Neural progenitor cell (in vitro differentiated cells): ENCODE results near the gene CTDSPL2. TPM values are rescaled to one million over a fixed set of nuclear protein-coding genes. Genes with fewer than 3 reads are reported as not detected.
"Not testable (repeated sequence)": the region's sequence is repeated elsewhere in the genome, so short reads cannot be mapped to it uniquely, and the experiment has no call there.

Experiments
- DNase-seq: peaks from one replicate; pipeline ENCODE4 v3.0.0-alpha.2; 2016; ENCODE audit warnings: low spot score
- H2AFZ ChIP-seq: fragments of 200-600 bp; sonication (generic); replicated peaks from 2 replicates; pipeline ENCODE4 v1.6.1; 2016; ENCODE audit warnings: antibody characterized with exemption
- H3F3A ChIP-seq: fragments of 200-600 bp; sonication (generic); 2 replicates; pipeline ENCODE4 v1.6.1; 2016; ENCODE audit warnings: antibody characterized with exemption, low read depth
- H3K27ac ChIP-seq: fragments of 200-600 bp; sonication (generic); 2 replicates; pipeline ENCODE4 v1.5.1; 2016; ENCODE audit warnings: mild to moderate bottlenecking
- H3K27me3 ChIP-seq: fragments of 200-600 bp; sonication (generic); 2 replicates; pipeline ENCODE4 v1.6.1; 2016; ENCODE audit warnings: mild to moderate bottlenecking, moderate library complexity
- H3K36me3 ChIP-seq: fragments of 200-600 bp; sonication (generic); 2 replicates; pipeline ENCODE4 v1.5.1; 2016
- H3K4me1 ChIP-seq: fragments of 200-600 bp; sonication (generic); 2 replicates; pipeline ENCODE4 v1.6.1; 2016; ENCODE audit warnings: mixed run types
- H3K4me2 ChIP-seq: fragments of 200-600 bp; sonication (generic); 2 replicates; pipeline ENCODE4 v1.6.1; 2016
- H3K4me3 ChIP-seq: fragments of 200-600 bp; sonication (generic); 2 replicates; pipeline ENCODE4 v1.5.1; 2016
- H3K79me2 ChIP-seq: fragments of 200-600 bp; sonication (generic); 2 replicates; pipeline ENCODE4 v1.6.1; 2016; ENCODE audit warnings: low read depth
- H3K9ac ChIP-seq: fragments of 200-600 bp; sonication (generic); 2 replicates; pipeline ENCODE4 v1.6.1; 2016
- H3K9me3 ChIP-seq: fragments of 200-600 bp; sonication (generic); 2 replicates; pipeline ENCODE4 v1.5.1; 2016; ENCODE audit warnings: low read depth
- H4K20me1 ChIP-seq: fragments of 200-600 bp; sonication (generic); 2 replicates; pipeline ENCODE4 v1.6.1; 2016; ENCODE audit warnings: low read depth
- H3K27ac Mint-ChIP-seq: 3 replicates; pipeline ENCODE4 v1.8.0; 2021; ENCODE audit warnings: mixed read lengths
- H3K27me3 Mint-ChIP-seq: 2 replicates; pipeline ENCODE4 v1.8.0; 2022; ENCODE audit warnings: low read depth, mild to moderate bottlenecking, inconsistent platforms, moderate library complexity, mixed read lengths; ENCODE audit not compliant: insufficient read depth
- H3K36me3 Mint-ChIP-seq: 3 replicates; pipeline ENCODE4 v1.8.0; 2021; ENCODE audit warnings: mixed read lengths
- H3K4me1 Mint-ChIP-seq: 3 replicates; pipeline ENCODE4 v1.8.0; 2021; ENCODE audit warnings: mixed read lengths
- H3K4me3 Mint-ChIP-seq: 3 replicates; pipeline ENCODE4 v1.8.0; 2021; ENCODE audit warnings: mild to moderate bottlenecking, moderate library complexity, mixed read lengths
- H3K9me3 Mint-ChIP-seq: 3 replicates; pipeline ENCODE4 v1.8.0; 2020; ENCODE audit warnings: mixed read lengths
- CTCF ChIP-seq: fragments of 200-600 bp; sonication (generic); IDR thresholded peaks from 2 replicates; pipeline ENCODE4 v1.5.1; 2017; ENCODE audit warnings: antibody characterized with exemption, mild to moderate bottlenecking
- EZH2 ChIP-seq: fragments of 200-600 bp; sonication (generic); IDR thresholded peaks from 2 replicates; pipeline ENCODE4 v1.6.1; 2017; ENCODE audit warnings: antibody characterized with exemption, mild to moderate bottlenecking, moderate library complexity
- EZH2phosphoT487 ChIP-seq: fragments of 200-600 bp; sonication (generic); IDR thresholded peaks from 2 replicates; pipeline ENCODE4 v1.6.1; 2017; ENCODE audit warnings: antibody characterized with exemption
- total RNA-seq: library from RNA; depleted of rRNA; stranded (reverse); fragments of >200 nt; gene quantifications from 2 replicates; pipeline ENCODE4 v1.2.3, GENCODE V29; 2015; ENCODE audit warnings: low replicate concordance

CTDSPL2 gene
- total RNA-seq, 1 donor from 2014 or later: 207 TPM

- H3K4me2 ChIP-seq: no peak overlapping the region
- Mint-ChIP-seq H3K27ac (no peak overlapping the region), H3K4me1 (no peaks in the 10 kb centered on the region), H3K4me3 (no peak overlapping the region), H3K9me3 (no peaks in the 10 kb centered on the region), H3K27me3 (peaks cover 3% of the 10 kb centered on the region), H3K36me3 (peaks cover 7% of the 10 kb centered on the region)
- TF ChIP-seq EZH2phosphoT487 (no peak), EZH2 (no peak), CTCF (no peak)
- no peak overlapping the region for H3K4me3 ChIP-seq
- H3K27ac ChIP-seq: peak overlapping the region; percentile 76
- H3F3A ChIP-seq: peaks cover 54% of the 10 kb centered on the region
- peaks cover 7% of the 10 kb centered on the region for H4K20me1 ChIP-seq
- H3K36me3 ChIP-seq: peaks cover 9% of the 10 kb centered on the region
- no peaks in the 10 kb centered on the region for H3K9me3 ChIP-seq
- no peak overlapping the region for H3K9ac ChIP-seq
- no peaks in the 10 kb centered on the region for H3K79me2 ChIP-seq
- no peak for DNase-seq
- H2AFZ ChIP-seq: no peak overlapping the region
- no peaks in the 10 kb centered on the region for H3K4me1 ChIP-seq
- H3K27me3 ChIP-seq: no peaks in the 10 kb centered on the region
These were observed 99.8 kb downstream of the CTDSPL2 start for GRCh38 chr15:44527241-44527640.

GRCh38 chr15:44529864-44530604, 102.6 kb downstream of the CTDSPL2 start:
- no peak overlapping the region for H3K4me3 Mint-ChIP-seq
- H3K36me3 Mint-ChIP-seq: peaks cover 5% of the 10 kb centered on the region
- H3K4me1 Mint-ChIP-seq: peaks cover 2% of the 10 kb centered on the region
- Histone ChIP-seq H3K27me3 (no peaks in the 10 kb centered on the region), H3K9ac (no peak overlapping the region), H3K4me3 (no peak overlapping the region), H3K4me2 (no peak overlapping the region), H3K36me3 (peaks cover 9% of the 10 kb centered on the region), H4K20me1 (peaks cover 7% of the 10 kb centered on the region), H3K4me1 (no peaks in the 10 kb centered on the region), H2AFZ (no peak overlapping the region), H3K9me3 (no peaks in the 10 kb centered on the region), H3K27ac (peak overlapping the region; percentile 80), H3K79me2 (peaks cover 2% of the 10 kb centered on the region), H3F3A (peaks cover 54% of the 10 kb centered on the region)
- H3K27me3 Mint-ChIP-seq: peaks cover 3% of the 10 kb centered on the region
- TF ChIP-seq CTCF (no peak), EZH2 (no peak), EZH2phosphoT487 (no peak)
- no peak for DNase-seq
- H3K9me3 Mint-ChIP-seq: no peaks in the 10 kb centered on the region
- H3K27ac Mint-ChIP-seq: no peak overlapping the region

- no peak for TF ChIP-seq EZH2
- Histone ChIP-seq H4K20me1 (peaks cover 7% of the 10 kb centered on the region), H3K4me1 (no peaks in the 10 kb centered on the region), H3K27ac (peak overlapping the region; percentile 80), H2AFZ (no peak overlapping the region), H3K4me3 (no peak overlapping the region), H3K79me2 (peaks cover 8% of the 10 kb centered on the region), H3K36me3 (peaks cover 9% of the 10 kb centered on the region), H3K9me3 (no peaks in the 10 kb centered on the region), H3K27me3 (no peaks in the 10 kb centered on the region), H3K9ac (no peak overlapping the region), H3F3A (peaks cover 55% of the 10 kb centered on the region), H3K4me2 (no peak overlapping the region)
- Mint-ChIP-seq H3K27ac (no peak overlapping the region), H3K36me3 (peaks cover 3% of the 10 kb centered on the region), H3K4me3 (no peak overlapping the region), H3K4me1 (peaks cover 6% of the 10 kb centered on the region), H3K9me3 (no peaks in the 10 kb centered on the region), H3K27me3 (peaks cover 3% of the 10 kb centered on the region)
- DNase-seq: no peak
These were observed 103.2 kb downstream of the CTDSPL2 start for GRCh38 chr15:44530653-44531052.

GRCh38 chr15:44532275-44532674, 104.8 kb downstream of the CTDSPL2 start:
- H3K4me3 Mint-ChIP-seq, H3K27me3 ChIP-seq, H3K27ac Mint-ChIP-seq, H3K36me3 Mint-ChIP-seq, H3K4me1 ChIP-seq, H4K20me1 ChIP-seq, DNase-seq, H3K9me3 Mint-ChIP-seq, H2AFZ ChIP-seq, H3K27me3 Mint-ChIP-seq, H3K36me3 ChIP-seq, H3K9ac ChIP-seq, H3K4me3 ChIP-seq, H3K4me2 ChIP-seq, H3K9me3 ChIP-seq, H3K27ac ChIP-seq: not testable (repeated sequence)
- H3F3A ChIP-seq: peaks cover 56% of the 10 kb centered on the region
- H3K79me2 ChIP-seq: peaks cover 12% of the 10 kb centered on the region
- H3K4me1 Mint-ChIP-seq: peaks cover 11% of the 10 kb centered on the region
